ENCODE results near the gene CMA1. TPM values are rescaled to one million over a fixed set of nuclear protein-coding genes. Genes with fewer than 3 reads are reported as not detected.
"Not testable (repeated sequence)": the region's sequence is repeated elsewhere in the genome, so short reads cannot be mapped to it uniquely, and the experiment has no call there.

CMA1 gene, protein sequence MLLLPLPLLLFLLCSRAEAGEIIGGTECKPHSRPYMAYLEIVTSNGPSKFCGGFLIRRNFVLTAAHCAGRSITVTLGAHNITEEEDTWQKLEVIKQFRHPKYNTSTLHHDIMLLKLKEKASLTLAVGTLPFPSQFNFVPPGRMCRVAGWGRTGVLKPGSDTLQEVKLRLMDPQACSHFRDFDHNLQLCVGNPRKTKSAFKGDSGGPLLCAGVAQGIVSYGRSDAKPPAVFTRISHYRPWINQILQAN
- total RNA-seq, result not detected in 2 replicates
- not detected in 2 replicates for polyA plus RNA-seq

DNA sequence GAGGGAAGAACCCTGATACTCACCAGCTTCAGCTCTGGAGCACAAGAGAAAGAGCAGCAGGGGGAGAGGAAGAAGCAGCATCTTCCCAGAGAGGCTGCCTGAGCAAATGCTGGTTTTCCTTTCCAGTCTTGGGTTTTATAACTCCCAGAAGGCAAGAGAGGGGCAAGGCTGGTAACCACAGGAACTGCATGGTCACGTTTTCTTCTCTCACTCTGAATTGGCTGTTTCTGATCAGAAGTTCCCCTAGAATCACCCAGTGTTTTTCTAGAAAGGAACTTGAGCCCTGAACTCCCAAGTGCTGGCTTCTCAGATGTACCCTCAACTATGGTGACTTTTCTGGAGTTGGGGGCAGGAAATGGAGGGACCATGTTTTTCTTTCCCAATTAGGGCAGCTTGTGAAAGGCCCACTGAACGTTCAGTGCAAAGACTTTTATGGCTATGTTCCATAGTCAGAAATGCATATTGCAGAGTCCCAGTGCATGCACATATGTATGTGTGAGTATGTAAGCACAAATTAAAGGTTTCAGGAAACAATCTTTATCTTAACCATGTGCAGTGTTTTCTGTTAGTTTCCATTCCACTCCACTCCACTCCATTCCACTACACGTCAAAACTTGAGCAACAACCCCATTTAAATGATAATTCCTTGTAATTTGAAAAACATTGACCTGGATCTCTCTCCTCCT lies at the start of gene CMA1:
CMA1 (minus strand) TSS at position 111 of the 686 bp plus-strand sequence; CDS start at position 81, 30 bp downstream.
- H3K9me3 ChIP-seq (ENCODE audit: low read depth), result no peaks in the 10 kb centered on the region
- no peaks in the 10 kb centered on the region for H3K4me1 ChIP-seq (ENCODE audit: low read depth)
- DNase-seq (ENCODE audit: low read depth in 1 of 2, low spot score in 1 of 2), result no peak
- TF ChIP-seq, protein P1, sequence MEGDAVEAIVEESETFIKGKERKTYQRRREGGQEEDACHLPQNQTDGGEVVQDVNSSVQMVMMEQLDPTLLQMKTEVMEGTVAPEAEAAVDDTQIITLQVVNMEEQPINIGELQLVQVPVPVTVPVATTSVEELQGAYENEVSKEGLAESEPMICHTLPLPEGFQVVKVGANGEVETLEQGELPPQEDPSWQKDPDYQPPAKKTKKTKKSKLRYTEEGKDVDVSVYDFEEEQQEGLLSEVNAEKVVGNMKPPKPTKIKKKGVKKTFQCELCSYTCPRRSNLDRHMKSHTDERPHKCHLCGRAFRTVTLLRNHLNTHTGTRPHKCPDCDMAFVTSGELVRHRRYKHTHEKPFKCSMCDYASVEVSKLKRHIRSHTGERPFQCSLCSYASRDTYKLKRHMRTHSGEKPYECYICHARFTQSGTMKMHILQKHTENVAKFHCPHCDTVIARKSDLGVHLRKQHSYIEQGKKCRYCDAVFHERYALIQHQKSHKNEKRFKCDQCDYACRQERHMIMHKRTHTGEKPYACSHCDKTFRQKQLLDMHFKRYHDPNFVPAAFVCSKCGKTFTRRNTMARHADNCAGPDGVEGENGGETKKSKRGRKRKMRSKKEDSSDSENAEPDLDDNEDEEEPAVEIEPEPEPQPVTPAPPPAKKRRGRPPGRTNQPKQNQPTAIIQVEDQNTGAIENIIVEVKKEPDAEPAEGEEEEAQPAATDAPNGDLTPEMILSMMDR (IDR thresholded peaks at IDR 0.05; ENCODE audit: low read depth, low read length), result no peak
- H3K27me3 ChIP-seq, result no peaks in the 10 kb centered on the region
- H3K4me3 ChIP-seq, result no peak within 1 kb of the TSS
- no peak within 1 kb of the TSS for H3K27ac ChIP-seq
- no peaks in the 10 kb centered on the region for H3K36me3 ChIP-seq

DNA sequence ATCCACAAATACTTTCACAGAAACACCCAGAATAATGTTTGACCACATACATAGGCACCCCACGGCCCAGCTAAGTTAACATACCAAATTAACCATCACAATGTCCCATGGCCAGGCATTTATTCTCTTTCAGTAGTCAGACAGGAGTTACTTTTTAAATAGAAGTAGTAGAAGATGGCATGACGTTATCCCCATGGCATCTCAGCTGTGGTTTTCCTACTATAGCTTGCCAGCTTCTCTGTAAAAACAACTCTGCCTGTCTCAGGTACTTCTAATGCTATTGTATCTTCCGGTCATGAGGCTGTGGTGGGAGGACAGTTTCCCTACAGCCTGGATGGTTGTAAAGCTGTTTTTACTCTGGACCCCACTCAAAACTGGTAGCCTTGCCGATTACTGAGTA lies 48.7 kb upstream of the CMA1 start:
- H3K4me3 ChIP-seq, result no peak overlapping the region
- H3K27me3 ChIP-seq, result no peaks in the 10 kb centered on the region
- H3K4me1 ChIP-seq (ENCODE audit: low read depth), result no peaks in the 10 kb centered on the region
- no peak overlapping the region for H3K27ac ChIP-seq
- H3K36me3 ChIP-seq, result no peaks in the 10 kb centered on the region
- no peak for DNase-seq (ENCODE audit: low read depth in 1 of 2, low spot score in 1 of 2)
- no peaks in the 10 kb centered on the region for H3K9me3 ChIP-seq (ENCODE audit: low read depth)
- TF ChIP-seq, protein P1 (IDR thresholded peaks at IDR 0.05; ENCODE audit: low read depth, low read length), result no peak

DNA sequence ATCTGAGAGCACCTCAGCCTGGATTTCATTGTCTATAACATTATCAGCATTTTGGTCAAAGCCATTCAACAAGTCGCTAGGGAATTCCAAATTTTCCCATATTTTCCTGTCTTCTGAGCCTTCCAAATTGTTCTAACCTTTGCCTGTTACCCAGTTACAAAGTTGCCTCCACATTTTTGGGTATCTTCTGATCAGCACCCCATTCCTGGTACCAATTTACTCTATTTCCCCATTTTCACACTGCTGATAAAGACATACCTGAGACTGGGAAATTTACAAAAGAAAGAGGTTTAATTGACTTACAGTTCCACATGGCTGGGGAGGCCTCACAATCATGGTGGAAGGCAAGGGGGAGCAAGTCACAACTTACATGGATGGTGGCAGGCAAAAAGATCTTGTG lies 41.0 kb upstream of the CMA1 start:
- H3K27me3 ChIP-seq, result not testable (repeated sequence)

DNA sequence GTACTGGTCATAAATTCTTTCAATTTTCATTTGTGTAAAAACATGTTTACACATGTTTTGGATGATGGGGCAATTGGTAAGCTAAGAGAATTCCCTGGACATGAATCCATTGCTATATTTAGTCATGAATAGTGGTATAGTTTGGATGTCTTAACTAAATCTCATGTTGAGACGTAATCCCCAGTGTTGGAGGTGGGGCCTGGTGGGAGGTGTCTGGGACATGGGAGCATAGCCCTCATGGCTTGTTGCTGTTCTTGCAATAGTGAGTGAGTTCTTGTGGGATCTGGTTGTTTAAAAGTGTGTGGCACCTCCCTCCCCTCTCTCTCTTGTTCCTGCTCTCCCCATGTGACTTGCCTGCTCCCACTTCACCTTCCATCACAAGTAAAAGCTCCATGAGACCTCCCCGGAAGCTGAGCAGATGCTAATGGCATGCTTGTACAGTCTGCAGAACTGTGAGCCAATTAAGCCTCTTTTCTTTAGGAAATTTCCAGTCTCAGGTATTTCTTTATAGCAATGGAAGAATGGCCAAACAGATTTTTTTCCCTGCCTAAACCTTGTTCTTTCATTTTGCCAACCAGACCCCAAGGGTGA lies 34.4 kb upstream of the CMA1 start:
- no peaks in the 10 kb centered on the region for H3K4me1 ChIP-seq (ENCODE audit: low read depth)
- TF ChIP-seq, protein P1 (IDR thresholded peaks at IDR 0.05; ENCODE audit: low read depth, low read length), result no peak
- DNase-seq (ENCODE audit: low read depth in 1 of 2, low spot score in 1 of 2), result no peak
- H3K27me3 ChIP-seq, result no peaks in the 10 kb centered on the region
- H3K4me3 ChIP-seq, result no peak overlapping the region
- H3K27ac ChIP-seq, result no peak overlapping the region
- no peaks in the 10 kb centered on the region for H3K36me3 ChIP-seq
- no peaks in the 10 kb centered on the region for H3K9me3 ChIP-seq (ENCODE audit: low read depth)

More for the DNA sequence above, 41.0 kb upstream of the CMA1 start:
- H3K4me1 ChIP-seq (ENCODE audit: low read depth); H3K36me3 ChIP-seq; H3K9me3 ChIP-seq (ENCODE audit: low read depth); H3K27ac ChIP-seq; DNase-seq (ENCODE audit: low read depth in 1 of 2, low spot score in 1 of 2); H3K4me3 ChIP-seq: not testable (repeated sequence)

DNA sequence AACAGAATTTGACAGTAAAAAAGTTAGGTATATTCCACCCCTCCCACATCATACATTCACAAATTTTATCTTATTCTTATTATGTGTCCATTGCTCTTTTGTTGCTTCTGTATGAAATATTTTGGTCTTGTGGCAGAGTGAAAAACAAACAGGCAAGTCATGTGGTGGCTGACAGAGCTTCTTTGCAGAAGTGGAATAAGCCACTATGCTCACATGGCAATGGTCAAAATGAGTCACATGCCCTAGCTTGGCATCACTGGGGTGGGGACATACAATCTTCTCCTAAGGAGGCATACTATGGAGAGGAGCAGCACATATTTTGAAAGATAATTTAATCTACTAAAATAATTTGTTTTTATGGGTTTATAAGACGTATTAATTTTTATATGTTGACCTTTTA lies 27.7 kb upstream of the CMA1 start:
- Histone ChIP-seq H3K4me3 (no peak overlapping the region), H3K4me1 (ENCODE audit: low read depth) (no peaks in the 10 kb centered on the region), H3K27ac (no peak overlapping the region), H3K27me3 (no peaks in the 10 kb centered on the region), H3K9me3 (ENCODE audit: low read depth) (no peaks in the 10 kb centered on the region), H3K36me3 (no peaks in the 10 kb centered on the region)
- no peak for DNase-seq (ENCODE audit: low read depth in 1 of 2, low spot score in 1 of 2)
- TF ChIP-seq, protein P1 (IDR thresholded peaks at IDR 0.05; ENCODE audit: low read depth, low read length), result no peak

DNA sequence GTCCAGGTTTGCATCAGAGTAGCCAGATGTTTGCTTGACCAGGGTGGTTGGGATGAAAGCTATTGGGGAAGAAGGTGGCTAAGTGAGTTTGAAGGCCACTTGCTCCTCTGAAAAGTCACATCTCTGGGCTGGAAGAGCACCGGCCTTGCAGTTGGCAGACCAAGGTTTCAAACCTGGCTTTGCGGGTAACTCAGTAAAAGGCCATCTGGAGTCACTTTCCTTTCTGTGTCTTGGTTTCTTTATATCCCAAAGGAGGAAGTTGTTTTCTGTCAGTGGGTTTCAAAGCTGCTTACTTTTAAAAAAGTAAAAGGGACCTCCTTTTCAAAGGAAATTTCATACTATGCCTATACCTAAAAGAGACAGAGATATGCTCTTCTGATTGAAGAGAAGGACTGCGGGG lies 26.2 kb upstream of the CMA1 start:
- DNase-seq (ENCODE audit: low read depth in 1 of 2, low spot score in 1 of 2), result no peak
- H3K4me3 ChIP-seq, result no peak overlapping the region
- TF ChIP-seq, protein P1 (IDR thresholded peaks at IDR 0.05; ENCODE audit: low read depth, low read length), result no peak
- H3K27me3 ChIP-seq, result no peaks in the 10 kb centered on the region
- no peaks in the 10 kb centered on the region for H3K4me1 ChIP-seq (ENCODE audit: low read depth)
- H3K36me3 ChIP-seq, result no peaks in the 10 kb centered on the region
- no peaks in the 10 kb centered on the region for H3K9me3 ChIP-seq (ENCODE audit: low read depth)
- no peak overlapping the region for H3K27ac ChIP-seq

DNA sequence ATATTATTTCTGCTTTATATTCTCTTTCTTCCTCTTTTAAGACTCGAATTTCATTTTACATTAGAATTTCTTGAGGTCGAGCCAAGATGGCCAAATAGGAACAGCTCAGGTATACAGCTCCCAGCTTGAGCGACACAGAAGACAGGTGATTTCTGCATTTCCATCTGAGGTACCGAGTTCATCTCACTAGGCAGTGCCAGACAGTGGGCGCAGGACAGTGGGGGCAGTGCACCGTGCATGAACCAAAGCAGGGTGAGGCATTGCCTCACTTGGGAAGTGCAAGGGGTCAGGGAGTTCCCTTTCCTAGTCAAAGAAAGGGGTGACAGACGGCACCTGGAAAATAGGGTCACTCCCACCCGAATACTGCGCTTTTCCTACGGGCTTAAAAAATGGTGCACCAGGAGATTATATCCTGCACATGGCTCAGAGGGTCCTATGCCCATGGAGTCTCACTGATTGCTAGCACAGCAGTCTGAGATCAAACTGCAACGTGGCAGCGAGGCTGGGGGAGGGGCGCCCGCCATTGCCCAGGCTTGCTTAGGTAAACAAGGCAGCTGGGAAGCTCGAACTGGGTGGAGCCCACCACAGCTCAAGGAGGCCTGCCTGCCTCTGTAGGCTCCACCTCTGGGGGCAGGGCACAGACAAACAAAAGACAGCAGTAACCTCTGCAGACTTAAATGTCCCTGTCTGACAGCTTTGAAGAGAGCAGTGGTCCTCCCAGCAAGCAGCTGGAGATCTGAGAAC lies 18.0 kb upstream of the CMA1 start:
- not testable (repeated sequence) for H3K27ac ChIP-seq; H3K27me3 ChIP-seq; DNase-seq (ENCODE audit: low read depth in 1 of 2, low spot score in 1 of 2); H3K4me3 ChIP-seq; H3K9me3 ChIP-seq (ENCODE audit: low read depth); H3K4me1 ChIP-seq (ENCODE audit: low read depth); H3K36me3 ChIP-seq
